T-helper 22 cell (primary cell): Measurements from ENCODE around the gene FTSJ1.

ENCODE experiments used
- DNase-seq: peaks from one replicate; pipeline ENCODE4 v3.0.0-alpha.2; 2020; ENCODE audit warnings: low read depth

FTSJ1 gene

DNA sequence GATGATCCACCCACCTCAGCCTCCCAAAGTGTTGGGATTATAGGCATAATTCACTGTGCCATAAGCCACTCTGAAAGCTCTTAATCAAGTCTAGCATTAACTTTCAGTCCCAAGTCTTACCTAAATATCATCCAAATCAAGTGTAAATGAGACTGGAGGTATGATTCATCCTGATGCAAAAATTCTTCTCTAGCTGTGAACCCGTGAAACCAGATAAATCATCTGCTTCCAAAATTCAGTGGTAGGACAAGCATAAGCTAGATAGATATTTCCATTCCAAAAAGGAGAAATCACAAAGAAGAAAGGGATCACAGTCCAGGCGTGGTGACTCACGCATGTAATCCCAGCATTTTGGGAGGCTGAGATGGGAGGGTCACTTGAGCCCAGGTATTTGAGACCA is 54.7 kb downstream of the FTSJ1 start:
- no peak for DNase-seq

DNA sequence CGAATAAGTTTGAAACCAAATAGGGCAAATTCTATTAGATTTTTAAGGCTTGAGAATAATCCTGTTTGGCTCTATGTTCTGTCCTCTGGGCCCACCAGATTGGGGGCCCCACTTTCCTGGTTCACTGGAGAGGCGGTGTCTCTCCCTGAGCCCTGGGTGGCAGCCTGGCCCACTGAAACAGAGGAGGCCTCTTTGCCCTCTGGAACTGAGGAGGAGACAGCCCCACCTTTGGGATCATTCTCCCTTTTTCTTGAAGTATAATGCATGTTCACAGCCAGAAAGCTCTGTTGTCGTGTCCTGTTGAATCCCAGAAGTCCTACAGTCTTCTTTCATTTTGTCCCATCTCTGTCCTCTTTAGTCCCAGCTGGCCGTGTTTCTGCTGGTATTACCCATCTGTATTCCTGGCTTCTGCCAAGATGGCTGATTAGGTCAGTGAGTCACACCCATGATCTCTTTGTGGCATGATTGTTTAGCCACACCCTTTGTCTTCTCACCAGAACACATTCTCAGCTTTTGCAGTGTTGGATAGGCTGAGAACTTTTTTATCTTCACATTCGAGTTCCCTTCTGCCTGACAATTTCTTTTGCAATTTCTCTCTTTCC is 55.5 kb downstream of the FTSJ1 start:
- no peak for DNase-seq

DNA sequence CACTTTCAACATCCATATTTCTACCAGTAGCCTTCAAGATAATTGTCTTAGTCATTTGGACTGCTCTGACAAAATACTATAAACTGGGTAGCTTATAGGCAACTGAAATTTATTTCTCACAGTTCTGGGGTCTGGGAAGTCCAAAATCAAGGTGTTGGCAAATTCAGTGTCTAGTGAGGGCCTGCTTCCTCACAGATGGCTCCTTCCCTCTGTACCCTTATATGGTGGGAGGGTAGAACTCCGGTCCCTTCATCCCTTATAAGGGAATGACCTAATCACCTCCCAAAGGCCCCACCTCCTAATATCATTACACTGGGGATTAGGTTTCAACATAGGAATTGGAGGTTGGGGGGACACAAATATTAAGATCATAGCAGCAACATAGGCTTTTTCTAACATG is 56.2 kb downstream of the FTSJ1 start:
- no peak for DNase-seq

DNA sequence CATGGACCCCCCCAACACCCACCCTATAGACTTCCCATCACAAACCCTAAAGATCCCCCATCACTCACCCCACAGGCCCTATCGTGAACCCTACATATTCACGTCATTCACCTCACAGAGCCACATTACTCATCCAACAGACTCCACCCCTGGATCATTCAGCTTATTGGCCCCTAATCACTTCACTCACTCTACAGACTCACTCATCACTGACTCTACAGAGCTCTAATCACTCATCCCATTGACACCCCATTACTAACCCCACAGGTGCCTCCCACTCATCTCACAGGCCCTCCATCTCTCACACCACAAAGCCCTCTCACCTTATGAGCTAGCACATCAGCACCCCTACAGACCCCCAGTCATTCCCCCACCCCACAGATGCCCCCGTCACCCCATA is 57.2 kb downstream of the FTSJ1 start:
- DNase-seq: no peak
